GM21786 (cell line): ENCODE data around the gene GRIN2D.

Experiments used
- ATAC-seq: cut with Tn5 transposase; IDR thresholded peaks from one replicate; pipeline ENCODE4 v1.9.1; 2021; ENCODE audit not compliant: unreplicated experiment

Gene GRIN2D

GRCh38 chr19:48393559-48394330 lies at the start of gene GRIN2D:
Gene GRIN2D, plus strand, starts transcription at chr19:48393668. Its CDS starts 4,725 bp downstream, at chr19:48398393.
- no peak for ATAC-seq

- no peak for ATAC-seq
Observed at GRCh38 chr19:48344892-48345291, 48.6 kb upstream of the GRIN2D start.

GRCh38 chr19:48346191-48346590 lies 47.3 kb upstream of the GRIN2D start:
- no peak for ATAC-seq

- ATAC-seq: no peak
Observed at GRCh38 chr19:48348045-48348444, 45.4 kb upstream of the GRIN2D start.

- ATAC-seq: no peak
Observed at GRCh38 chr19:48348737-48349136, 44.7 kb upstream of the GRIN2D start.

GRCh38 chr19:48350856-48351255 lies 42.6 kb upstream of the GRIN2D start:
- no peak for ATAC-seq

- no peak for ATAC-seq
Observed at GRCh38 chr19:48351341-48351752, 42.1 kb upstream of the GRIN2D start.

- ATAC-seq: no peak
Observed at GRCh38 chr19:48353677-48354076, 39.8 kb upstream of the GRIN2D start.

- ATAC-seq: no peak
Observed at GRCh38 chr19:48354332-48354992, 39.0 kb upstream of the GRIN2D start.

- no peak for ATAC-seq
Observed at GRCh38 chr19:48355365-48355954, 38.0 kb upstream of the GRIN2D start.

GRCh38 chr19:48359123-48359522 lies 34.3 kb upstream of the GRIN2D start:
- no peak for ATAC-seq

GRCh38 chr19:48361912-48362311 lies 31.6 kb upstream of the GRIN2D start:
- ATAC-seq: no peak

- peak; percentile 51 for ATAC-seq
Observed at GRCh38 chr19:48362716-48363499, 30.6 kb upstream of the GRIN2D start.

- peak; percentile 4 for ATAC-seq
Observed at GRCh38 chr19:48363500-48363809, 30.0 kb upstream of the GRIN2D start.

- peak; percentile 78 for ATAC-seq
Observed at GRCh38 chr19:48363810-48364597, 29.5 kb upstream of the GRIN2D start, which contains the start of the genes SYNGR4 and TMEM143. Gene SYNGR4, plus strand, starts transcription at chr19:48364367. Its CDS starts 1,476 bp downstream, at chr19:48365843. Gene TMEM143, minus strand, starts transcription at chr19:48363940. Its CDS starts 20 bp downstream, at chr19:48363920.

GRCh38 chr19:48364598-48365348 lies 28.7 kb upstream of the GRIN2D start:
- ATAC-seq: no peak

GRCh38 chr19:48365602-48366001 lies 27.9 kb upstream of the GRIN2D start:
- no peak for ATAC-seq

- no peak for ATAC-seq
Observed at GRCh38 chr19:48367855-48368254, 25.6 kb upstream of the GRIN2D start.

- no peak for ATAC-seq
Observed at GRCh38 chr19:48368936-48369335, 24.5 kb upstream of the GRIN2D start.

GRCh38 chr19:48370955-48371354 lies 22.5 kb upstream of the GRIN2D start:
- no peak for ATAC-seq
